Activated CD8-positive, alpha-beta T cell treated with anti-CD3 and anti-CD28 coated beads for 36 hours (primary cell): ENCODE data around the gene IFITM2. TPM values are rescaled to one million over a fixed set of nuclear protein-coding genes. Genes with fewer than 3 reads are reported as not detected.

Experiments
- ATAC-seq: fragments of 200-7000 bp; cut with Tn5 transposase; one replicate; pipeline ENCODE4 v1.10.0; 2021; ENCODE audit warnings: mild to moderate bottlenecking, moderate library complexity
- CTCF ChIA-PET: fragments of 350-600 bp; sonication (Branson Sonifier 250); formaldehyde crosslinking; loops from one replicate; lab custom pipeline; 2021; ENCODE audit warnings: antibody characterized with exemption; lab: Charles Lee
- POLR2A ChIA-PET: fragments of 350-600 bp; sonication (Branson Sonifier 250); formaldehyde crosslinking; loops from one replicate; lab custom pipeline; 2021; ENCODE audit warnings: antibody characterized with exemption; lab: Charles Lee
- DNase-seq: peaks from one replicate; pipeline ENCODE4 v3.0.0-alpha.2; 2020
- H3K27ac Mint-ChIP-seq: one replicate; pipeline ENCODE4 v1.8.0; 2021; ENCODE audit warnings: mild to moderate bottlenecking, mixed read lengths
- H3K27me3 Mint-ChIP-seq: one replicate; pipeline ENCODE4 v1.8.0; 2021; ENCODE audit warnings: mixed read lengths
- H3K36me3 Mint-ChIP-seq: one replicate; pipeline ENCODE4 v1.8.0; 2021; ENCODE audit warnings: low read depth, mixed read lengths
- H3K4me1 Mint-ChIP-seq: one replicate; pipeline ENCODE4 v1.8.0; 2021; ENCODE audit warnings: low read depth, mixed read lengths
- H3K4me3 Mint-ChIP-seq: one replicate; pipeline ENCODE4 v1.8.0; 2021; ENCODE audit warnings: mild to moderate bottlenecking, moderate library complexity, mixed read lengths
- H3K9me3 Mint-ChIP-seq: one replicate; pipeline ENCODE4 v1.8.0; 2021; ENCODE audit warnings: mixed read lengths
- intact Hi-C: fragments of 100-400 bp; cut with micrococcal nuclease; formaldehyde crosslinking; loops from one replicate; pipeline ENCODE4 v1.10.0; 2022
- total RNA-seq, 2 experiments: library from RNA; stranded (reverse); gene quantifications; one replicate each; pipeline ENCODE4 v1.2.3, GENCODE V29; 2021
- TF ChIP-seq, protein P1 (sequence below): fragments of 200-600 bp; IDR thresholded peaks from one replicate; pipeline ENCODE4 v1.8.0; 2022; ENCODE audit warnings: antibody characterized with exemption, mild to moderate bottlenecking

Gene IFITM2
- total RNA-seq, 2 experiments from 2014 or later, result 540 to 549 TPM

DNA sequence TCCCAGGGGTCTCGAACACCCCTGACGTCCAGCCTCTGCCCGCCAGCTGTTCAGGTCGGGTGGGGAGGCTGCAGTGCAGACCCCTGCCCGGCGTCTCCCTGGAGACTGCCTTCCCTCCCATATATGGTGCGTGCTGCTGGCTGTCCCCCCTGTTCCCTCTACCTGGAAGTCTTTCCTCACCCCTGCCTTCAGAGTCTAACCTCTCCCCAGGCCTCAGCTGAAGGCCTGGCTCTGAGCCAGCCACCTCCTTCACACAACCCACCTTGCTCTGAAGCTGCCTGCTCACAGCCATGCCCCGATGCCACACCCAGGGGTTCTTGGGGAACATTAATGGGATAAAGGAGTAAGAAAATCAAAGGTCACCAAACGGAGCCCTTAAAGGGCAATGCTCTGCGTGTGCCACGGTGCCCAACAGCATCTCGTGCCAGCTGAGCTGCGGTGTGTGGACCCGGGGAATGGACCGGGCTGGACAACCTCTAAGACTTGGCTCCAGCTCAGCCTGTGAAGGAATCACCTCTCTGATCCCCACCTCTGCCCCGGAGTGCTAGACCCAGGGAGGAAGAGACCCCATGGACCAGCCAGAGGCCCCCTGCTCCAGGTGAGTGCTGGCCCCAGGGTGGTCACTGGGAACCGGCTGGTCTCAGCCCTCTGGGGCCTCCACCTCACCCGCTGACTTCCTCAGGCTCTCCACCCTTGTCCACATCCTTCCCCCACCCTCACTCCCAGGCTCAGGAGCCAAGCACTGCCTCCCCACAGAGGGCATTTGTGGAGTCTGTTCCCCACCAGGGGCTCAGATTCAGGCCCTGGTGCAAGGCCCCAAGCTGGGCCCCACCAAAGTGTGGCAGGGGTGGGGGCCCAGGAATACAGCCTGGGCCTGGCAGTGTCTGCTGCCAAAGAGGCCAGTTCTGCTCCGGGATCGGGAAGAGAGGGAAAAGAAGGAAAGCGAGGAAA is 29.3 kb upstream of the IFITM2 start, which contains the start of gene NLRP6:
Gene NLRP6 (plus strand): TSS at position 407 of the 951 bp plus-strand sequence. CDS start 163 bp downstream, at position 570.
- H3K4me1 Mint-ChIP-seq, result peaks cover 42% of the 10 kb centered on the region
- H3K36me3 Mint-ChIP-seq, result peaks cover 39% of the 10 kb centered on the region
- no peak for ATAC-seq
- ChIA-PET CTCF (interaction anchor here (0.7 to 7.4 kb wide), 9 partner anchors 9 to 85 kb away, joined by 3 to 71 read pairs (median 5); partner anchors contain the start of genes IFITM2 and PGGHG), POLR2A (interaction anchor here (0.6 to 8.5 kb wide), 15 partner anchors 8 to 230 kb away, joined by 3 to 75 read pairs (median 4); partner anchors contain the start of genes IFITM5, PGGHG and PSMD13)
- peak within 1 kb of the TSS; percentile 86 for H3K4me3 Mint-ChIP-seq
- intact Hi-C loops, result no loop called here
- H3K27ac Mint-ChIP-seq, result peak within 1 kb of the TSS; percentile 77
- peaks cover 12% of the 10 kb centered on the region for H3K9me3 Mint-ChIP-seq
- no peak for DNase-seq
- TF ChIP-seq, protein P1, sequence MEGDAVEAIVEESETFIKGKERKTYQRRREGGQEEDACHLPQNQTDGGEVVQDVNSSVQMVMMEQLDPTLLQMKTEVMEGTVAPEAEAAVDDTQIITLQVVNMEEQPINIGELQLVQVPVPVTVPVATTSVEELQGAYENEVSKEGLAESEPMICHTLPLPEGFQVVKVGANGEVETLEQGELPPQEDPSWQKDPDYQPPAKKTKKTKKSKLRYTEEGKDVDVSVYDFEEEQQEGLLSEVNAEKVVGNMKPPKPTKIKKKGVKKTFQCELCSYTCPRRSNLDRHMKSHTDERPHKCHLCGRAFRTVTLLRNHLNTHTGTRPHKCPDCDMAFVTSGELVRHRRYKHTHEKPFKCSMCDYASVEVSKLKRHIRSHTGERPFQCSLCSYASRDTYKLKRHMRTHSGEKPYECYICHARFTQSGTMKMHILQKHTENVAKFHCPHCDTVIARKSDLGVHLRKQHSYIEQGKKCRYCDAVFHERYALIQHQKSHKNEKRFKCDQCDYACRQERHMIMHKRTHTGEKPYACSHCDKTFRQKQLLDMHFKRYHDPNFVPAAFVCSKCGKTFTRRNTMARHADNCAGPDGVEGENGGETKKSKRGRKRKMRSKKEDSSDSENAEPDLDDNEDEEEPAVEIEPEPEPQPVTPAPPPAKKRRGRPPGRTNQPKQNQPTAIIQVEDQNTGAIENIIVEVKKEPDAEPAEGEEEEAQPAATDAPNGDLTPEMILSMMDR, result no peak
- peaks cover 10% of the 10 kb centered on the region for H3K27me3 Mint-ChIP-seq

DNA sequence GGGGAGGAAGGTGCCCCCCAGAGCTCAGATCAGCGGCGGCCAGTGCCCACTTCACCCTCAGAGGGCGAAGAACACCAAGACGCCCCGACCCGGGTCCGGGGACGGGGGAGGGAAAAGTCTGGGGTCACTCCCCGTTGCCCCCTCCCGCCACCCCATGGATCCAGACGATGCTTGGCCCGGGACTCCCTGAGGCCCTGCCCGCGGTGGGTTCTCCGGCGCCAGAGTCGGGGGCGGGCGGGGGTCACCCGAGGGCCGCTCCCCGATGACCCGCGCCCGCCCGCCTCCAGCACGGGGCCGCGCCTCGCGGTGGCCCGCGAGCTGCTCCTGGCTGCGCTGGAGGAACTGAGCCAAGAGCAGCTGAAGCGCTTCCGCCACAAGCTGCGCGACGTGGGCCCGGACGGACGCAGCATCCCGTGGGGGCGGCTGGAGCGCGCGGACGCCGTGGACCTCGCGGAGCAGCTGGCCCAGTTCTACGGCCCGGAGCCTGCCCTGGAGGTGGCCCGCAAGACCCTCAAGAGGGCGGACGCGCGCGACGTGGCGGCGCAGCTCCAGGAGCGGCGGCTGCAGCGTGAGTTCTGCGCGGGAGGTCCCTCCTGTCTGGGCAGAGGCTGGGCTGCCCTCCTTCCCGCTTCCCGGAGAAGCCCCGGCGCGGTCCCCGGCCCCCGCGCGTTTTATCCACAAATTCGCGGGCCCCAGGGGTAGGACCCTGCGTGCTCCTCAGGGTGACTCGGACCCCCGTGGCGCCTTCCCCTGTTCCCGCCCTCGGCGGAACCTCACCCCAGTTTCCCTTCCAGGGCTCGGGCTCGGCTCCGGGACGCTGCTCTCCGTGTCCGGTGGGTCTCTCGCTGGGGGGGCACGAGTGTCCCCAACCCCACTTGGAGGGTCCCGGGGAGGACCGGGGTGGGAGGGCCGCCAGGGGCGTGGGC is 28.3 kb upstream of the IFITM2 start:
- intact Hi-C loops, result no loop called here
- ChIA-PET POLR2A (interaction anchor here (0.6 to 8.5 kb wide), 15 partner anchors 9 to 229 kb away, joined by 3 to 75 read pairs (median 5); partner anchors contain the start of genes IFITM5, PGGHG, PSMD13 and SIRT3), CTCF (interaction anchor here (1.1 to 7.4 kb wide), 11 partner anchors 8 to 84 kb away, joined by 3 to 71 read pairs (median 5); partner anchors contain the start of genes IFITM2 and PGGHG)
- Mint-ChIP-seq H3K27ac (peak overlapping the region; percentile 77), H3K36me3 (peaks cover 41% of the 10 kb centered on the region), H3K9me3 (peaks cover 12% of the 10 kb centered on the region), H3K27me3 (peaks cover 10% of the 10 kb centered on the region), H3K4me1 (peaks cover 50% of the 10 kb centered on the region), H3K4me3 (peak overlapping the region; percentile 86)
- DNase-seq (no peak), ATAC-seq (no peak)
- TF ChIP-seq, protein P1, result no peak

GRCh38 chr11:279966-280705 is 27.5 kb upstream of the IFITM2 start:
- TF ChIP-seq, protein P1, result no peak
- H3K27ac Mint-ChIP-seq, result peak overlapping the region; percentile 68
- peaks cover 12% of the 10 kb centered on the region for H3K9me3 Mint-ChIP-seq
- ChIA-PET POLR2A (interaction anchor here (0.8 to 8.5 kb wide), 10 partner anchors 9 to 170 kb away, joined by 3 to 75 read pairs (median 10); partner anchors contain the start of genes PGGHG, PSMD13, PTDSS2 and SIRT3), CTCF (interaction anchor here (1.4 to 7.4 kb wide), 7 partner anchors 11 to 83 kb away, joined by 4 to 71 read pairs (median 14); partner anchors contain the start of gene IFITM2)
- H3K4me1 Mint-ChIP-seq, result peaks cover 54% of the 10 kb centered on the region
- DNase-seq (peak; percentile 67), ATAC-seq (peak; percentile 28)
- peaks cover 10% of the 10 kb centered on the region for H3K27me3 Mint-ChIP-seq
- H3K36me3 Mint-ChIP-seq, result peaks cover 43% of the 10 kb centered on the region
- H3K4me3 Mint-ChIP-seq, result peak overlapping the region; percentile 82
- intact Hi-C loops, result no loop called here
